ENCODE measurements around the gene ADGRA3.

The ADGRA3 gene

GRCh38 chr4:22471999-22472461, 43.8 kb downstream of the ADGRA3 start:
- Histone ChIP-seq H3K9ac (ENCODE audit: low read length) (no peak overlapping the region), H3K27ac (ENCODE audit: low read depth, low read length) (no peak overlapping the region), H3K9me3 (ENCODE audit: insufficient read depth, low read length) (no peaks in the 10 kb centered on the region), H3F3A (ENCODE audit: insufficient read depth) (no peaks in the 10 kb centered on the region), H3K36me3 (ENCODE audit: low read length) (no peaks in the 10 kb centered on the region), H3K4me2 (ENCODE audit: low read depth, low read length, poor library complexity, severe bottlenecking) (no peak overlapping the region), H4K20me1 (ENCODE audit: low read depth, low read length) (no peaks in the 10 kb centered on the region), H3K4me3 (ENCODE audit: insufficient read depth, low read length, poor library complexity, severe bottlenecking) (no peak overlapping the region), H3K9me2 (replicated peaks; ENCODE audit: insufficient read depth, low read length) (no peaks in the 10 kb centered on the region), H3K79me2 (ENCODE audit: insufficient read depth, low read length) (no peaks in the 10 kb centered on the region), H2AFZ (ENCODE audit: low read depth, low read length, severe bottlenecking) (no peak overlapping the region), H3K27me3 (ENCODE audit: low read length) (no peaks in the 10 kb centered on the region)
- no peak for TF ChIP-seq EZH2phosphoT487 (conservative IDR thresholded peaks at IDR 0.05; ENCODE audit: low read length)

DNA sequence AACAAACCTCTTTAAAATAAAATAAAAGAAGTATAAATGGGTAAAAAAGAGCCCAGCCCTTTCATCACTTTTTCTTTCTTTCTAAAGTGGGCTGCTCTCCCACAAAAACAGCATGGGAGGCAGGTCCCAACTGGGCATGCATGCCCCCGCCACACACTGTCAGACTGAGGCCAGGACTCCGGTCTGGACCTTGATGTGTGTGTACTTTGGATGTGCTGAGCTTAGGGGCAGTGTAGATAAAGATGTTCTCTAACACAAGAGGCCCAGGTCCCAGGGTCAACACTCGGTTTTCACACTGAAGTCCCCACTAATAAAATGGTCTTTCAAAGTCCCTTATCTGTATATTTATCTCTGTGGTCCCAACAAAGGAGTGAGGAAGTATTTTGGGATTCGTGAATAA, 44.4 kb downstream of the ADGRA3 start:
- no peaks in the 10 kb centered on the region for H3K27me3 ChIP-seq (ENCODE audit: low read length)
- no peaks in the 10 kb centered on the region for H3F3A ChIP-seq (ENCODE audit: insufficient read depth)
- H3K9me2 ChIP-seq (replicated peaks; ENCODE audit: insufficient read depth, low read length) = no peaks in the 10 kb centered on the region
- H3K79me2 ChIP-seq (ENCODE audit: insufficient read depth, low read length) = no peaks in the 10 kb centered on the region
- no peak overlapping the region for H2AFZ ChIP-seq (ENCODE audit: low read depth, low read length, severe bottlenecking)
- H3K36me3 ChIP-seq (ENCODE audit: low read length) = no peaks in the 10 kb centered on the region
- no peak overlapping the region for H3K4me2 ChIP-seq (ENCODE audit: low read depth, low read length, poor library complexity, severe bottlenecking)
- TF ChIP-seq EZH2phosphoT487 (conservative IDR thresholded peaks at IDR 0.05; ENCODE audit: low read length) (no peak), CTCF (IDR thresholded peaks at IDR 0.05; ENCODE audit: insufficient read depth, low read length, poor library complexity, severe bottlenecking) (no peak)
- no peaks in the 10 kb centered on the region for H3K9me3 ChIP-seq (ENCODE audit: insufficient read depth, low read length)
- H3K27ac ChIP-seq (ENCODE audit: low read depth, low read length) = no peak overlapping the region
- no peak overlapping the region for H3K9ac ChIP-seq (ENCODE audit: low read length)
- H4K20me1 ChIP-seq (ENCODE audit: low read depth, low read length) = no peaks in the 10 kb centered on the region
- H3K4me3 ChIP-seq (ENCODE audit: insufficient read depth, low read length, poor library complexity, severe bottlenecking) = no peak overlapping the region

- H3K79me2 ChIP-seq (ENCODE audit: insufficient read depth, low read length) = no peaks in the 10 kb centered on the region
- no peak overlapping the region for H3K4me2 ChIP-seq (ENCODE audit: low read depth, low read length, poor library complexity, severe bottlenecking)
- H3F3A ChIP-seq (ENCODE audit: insufficient read depth) = no peaks in the 10 kb centered on the region
- no peaks in the 10 kb centered on the region for H3K9me2 ChIP-seq (replicated peaks; ENCODE audit: insufficient read depth, low read length)
- no peak overlapping the region for H2AFZ ChIP-seq (ENCODE audit: low read depth, low read length, severe bottlenecking)
- H3K9ac ChIP-seq (ENCODE audit: low read length) = no peak overlapping the region
- H3K4me3 ChIP-seq (ENCODE audit: insufficient read depth, low read length, poor library complexity, severe bottlenecking) = no peak overlapping the region
- no peaks in the 10 kb centered on the region for H3K27me3 ChIP-seq (ENCODE audit: low read length)
- H3K36me3 ChIP-seq (ENCODE audit: low read length) = no peaks in the 10 kb centered on the region
- TF ChIP-seq EZH2phosphoT487 (conservative IDR thresholded peaks at IDR 0.05; ENCODE audit: low read length) = no peak
- TF ChIP-seq CTCF (IDR thresholded peaks at IDR 0.05; ENCODE audit: insufficient read depth, low read length, poor library complexity, severe bottlenecking) = no peak
- H3K9me3 ChIP-seq (ENCODE audit: insufficient read depth, low read length) = no peaks in the 10 kb centered on the region
- no peak overlapping the region for H3K27ac ChIP-seq (ENCODE audit: low read depth, low read length)
- no peaks in the 10 kb centered on the region for H4K20me1 ChIP-seq (ENCODE audit: low read depth, low read length)
These were observed 49.3 kb downstream of the ADGRA3 start for GRCh38 chr4:22466581-22466980.

DNA sequence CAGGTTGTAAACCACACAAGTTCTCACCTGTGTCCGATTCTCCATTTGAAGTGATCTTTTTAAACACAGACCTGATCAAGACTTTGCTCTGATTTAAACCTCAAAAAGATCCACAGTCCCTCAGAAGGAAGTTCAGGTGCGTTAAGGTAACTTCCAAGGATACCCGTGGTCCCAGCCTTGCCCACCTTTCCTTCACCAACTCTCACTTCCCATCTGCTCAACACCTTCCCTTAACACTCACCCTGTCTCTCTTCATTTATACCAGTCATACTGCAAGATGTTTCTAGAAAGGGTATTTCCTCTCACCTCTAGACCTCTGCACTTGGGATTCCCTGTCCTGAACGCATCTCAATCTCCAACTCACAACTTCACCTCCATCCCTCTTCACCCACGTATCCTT, 49.9 kb downstream of the ADGRA3 start:
- TF ChIP-seq EZH2phosphoT487 (conservative IDR thresholded peaks at IDR 0.05; ENCODE audit: low read length) = no peak
- no peak for TF ChIP-seq CTCF (IDR thresholded peaks at IDR 0.05; ENCODE audit: insufficient read depth, low read length, poor library complexity, severe bottlenecking)
- H3K27ac ChIP-seq (ENCODE audit: low read depth, low read length) = no peak overlapping the region
- no peak overlapping the region for H2AFZ ChIP-seq (ENCODE audit: low read depth, low read length, severe bottlenecking)
- H3K4me3 ChIP-seq (ENCODE audit: insufficient read depth, low read length, poor library complexity, severe bottlenecking) = no peak overlapping the region
- H4K20me1 ChIP-seq (ENCODE audit: low read depth, low read length) = no peaks in the 10 kb centered on the region
- H3K4me2 ChIP-seq (ENCODE audit: low read depth, low read length, poor library complexity, severe bottlenecking) = no peak overlapping the region
- H3K9me2 ChIP-seq (replicated peaks; ENCODE audit: insufficient read depth, low read length) = no peaks in the 10 kb centered on the region
- no peaks in the 10 kb centered on the region for H3K79me2 ChIP-seq (ENCODE audit: insufficient read depth, low read length)
- H3F3A ChIP-seq (ENCODE audit: insufficient read depth) = no peaks in the 10 kb centered on the region
- no peak overlapping the region for H3K9ac ChIP-seq (ENCODE audit: low read length)
- H3K36me3 ChIP-seq (ENCODE audit: low read length) = no peaks in the 10 kb centered on the region
- H3K27me3 ChIP-seq (ENCODE audit: low read length) = no peaks in the 10 kb centered on the region
- H3K9me3 ChIP-seq (ENCODE audit: insufficient read depth, low read length) = no peaks in the 10 kb centered on the region

Data from SU-DHL-6 (cell line).